ENCODE results near the gene NYAP2.

- TF ChIP-seq CTCF (IDR thresholded peaks at IDR 0.05; ENCODE audit: low read length) (no peak), EZH2 (IDR thresholded peaks at IDR 0.05; ENCODE audit: borderline replicate concordance, low read length) (no peak)
These were observed 54.9 kb downstream of the NYAP2 start for GRCh38 chr2:225454412-225454811.
